SK-N-DZ (cell line): Measurements from ENCODE around the gene KCNMA1.

Experiments
- DNase-seq: peaks from one replicate; pipeline ENCODE4 v3.0.0-alpha.2; 2015; ENCODE audit warnings: low spot score
- small RNA-seq, 2 experiments: library from RNA; depleted of rRNA; stranded (forward); fragments of <200 nt; gene quantifications; one replicate each; pipeline ENCODE3, GENCODE V24; 2014

The KCNMA1 gene

GRCh38 chr10:76869931-76870330, 767.7 kb downstream of the KCNMA1 start:
- DNase-seq: no peak

GRCh38 chr10:76868098-76868977, 769.3 kb downstream of the KCNMA1 start:
- no peak for DNase-seq

DNA sequence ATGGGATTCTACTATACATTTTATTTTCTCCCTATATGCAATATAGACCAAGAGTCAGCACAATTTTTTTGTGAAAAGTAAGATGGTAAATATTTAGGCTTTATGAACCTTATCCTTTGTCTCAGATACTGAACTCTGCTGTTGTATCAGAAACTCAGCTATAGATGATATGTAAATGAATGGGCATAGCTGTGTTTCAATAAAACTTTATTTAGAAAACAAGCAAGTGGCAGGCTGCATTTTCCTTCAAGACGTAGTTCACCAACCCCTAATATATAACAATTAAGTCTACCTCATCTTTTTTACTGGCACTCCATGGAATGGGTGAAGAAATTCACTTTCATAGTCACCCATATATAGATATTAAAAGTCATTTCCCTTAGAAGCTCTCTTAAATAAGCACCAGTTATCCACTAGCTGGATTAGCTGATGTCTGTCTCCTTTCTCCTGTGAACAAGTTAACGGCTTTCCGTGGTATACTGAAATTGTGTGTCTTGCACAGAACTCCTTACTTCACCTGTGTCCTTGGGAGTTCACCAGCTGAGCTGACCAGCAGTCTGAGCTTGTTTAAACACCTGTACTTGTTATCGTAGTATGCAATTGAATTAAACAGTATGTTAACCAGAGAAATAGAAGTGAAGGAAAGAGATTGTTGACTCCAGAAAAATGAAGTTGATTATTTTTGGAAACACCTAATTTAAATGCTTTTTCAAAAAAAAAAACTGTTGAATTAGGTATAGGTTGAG, 770.6 kb downstream of the KCNMA1 start:
- DNase-seq: no peak

GRCh38 chr10:76864922-76865321, 772.7 kb downstream of the KCNMA1 start:
- DNase-seq: no peak

DNA sequence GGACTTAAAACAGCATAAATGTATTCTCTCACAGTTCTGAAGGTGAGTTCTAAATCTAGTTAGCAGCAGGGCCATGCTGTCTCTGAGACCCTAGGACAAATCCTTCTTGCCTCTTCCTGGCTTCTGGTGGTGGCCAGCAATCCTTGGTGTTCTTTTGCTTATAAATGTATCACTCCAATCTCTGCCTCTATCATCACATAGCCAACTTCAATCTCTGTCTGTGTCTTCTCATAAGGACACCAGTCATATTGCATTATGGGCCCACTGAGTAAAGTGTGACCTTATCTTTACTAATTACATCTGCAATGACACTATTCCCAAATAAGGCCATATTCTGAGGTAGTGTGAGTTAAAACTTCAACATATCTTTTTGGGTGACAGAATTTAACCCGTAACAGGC, 778.9 kb downstream of the KCNMA1 start:
- DNase-seq: peak; percentile 96

DNA sequence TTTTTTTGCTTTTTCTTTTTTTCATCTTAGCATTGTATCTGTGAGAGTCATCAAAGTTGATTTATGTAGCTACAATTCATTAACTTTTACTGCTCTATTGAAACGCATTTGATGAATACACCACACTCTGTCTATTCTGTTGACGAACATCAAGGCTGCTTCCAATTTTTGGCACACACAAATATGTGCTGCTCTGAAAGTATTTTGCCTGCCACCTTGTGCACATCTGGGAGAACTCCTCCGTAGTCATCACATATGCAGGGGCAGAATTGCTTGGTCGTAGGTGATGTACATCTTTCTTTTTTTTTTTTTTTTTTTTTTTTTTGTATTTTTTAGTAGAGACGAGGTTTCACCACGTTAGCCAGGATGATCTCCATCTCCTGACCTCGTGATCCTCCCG, 796.8 kb downstream of the KCNMA1 start:
- DNase-seq: no peak

GRCh38 chr10:76839276-76839675, 798.3 kb downstream of the KCNMA1 start:
- DNase-seq: no peak

DNA sequence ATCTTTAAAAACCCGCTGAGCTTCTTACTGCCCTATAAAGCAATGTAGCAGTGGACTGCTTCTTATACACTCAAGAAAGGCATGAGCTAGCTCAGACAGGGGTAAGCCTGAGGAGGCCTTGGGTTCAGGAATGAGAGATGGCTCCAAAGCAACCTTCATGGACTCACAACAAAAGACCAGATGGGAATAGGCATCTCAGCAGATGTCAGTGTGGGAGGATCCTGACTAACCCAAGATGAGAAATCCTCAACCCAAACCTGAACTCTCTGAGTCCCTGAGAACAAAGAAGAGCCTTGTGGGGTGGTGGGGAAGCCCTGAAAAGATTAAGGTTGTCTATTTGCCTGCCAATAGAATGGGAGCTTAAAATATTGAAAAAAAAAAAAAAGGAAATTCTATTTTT, 807.4 kb downstream of the KCNMA1 start:
- DNase-seq: no peak

DNA sequence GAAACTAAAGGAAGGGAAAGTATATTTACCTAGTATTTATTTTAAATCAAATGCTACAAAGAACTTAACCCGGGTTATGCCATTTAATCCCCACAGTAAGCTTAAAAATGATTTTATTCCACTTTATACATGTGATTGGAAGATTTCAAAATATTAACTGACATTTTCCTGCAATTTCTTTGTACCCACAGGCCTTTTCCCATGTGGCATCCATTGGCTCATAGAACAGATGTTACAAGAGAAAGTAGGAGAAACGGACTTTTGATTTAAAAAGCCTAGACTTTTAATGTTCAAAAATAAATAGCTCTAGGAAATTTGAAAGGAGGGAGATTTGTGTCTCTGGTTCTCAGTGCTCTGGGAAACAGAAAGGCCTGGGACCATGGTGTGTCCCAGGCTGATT, 807.9 kb downstream of the KCNMA1 start:
- DNase-seq: no peak

Small RNA genes lying within 50 kb of the gene (small RNA-seq; reads per million reads assigned to genes)
- gene ATP5MC1P8 (0 reads per million in 2 experiments), gene COX6CP15 (0 to 0.04 reads per million in 2 experiments), gene RF00322 (0 reads per million in 2 experiments), gene RNA5SP321 (0 to 0.13 reads per million in 2 experiments)
